Astrocyte (in vitro differentiated cells and primary cell): ENCODE results near the gene TRERF1. TPM values are rescaled to one million over a fixed set of nuclear protein-coding genes. Genes with fewer than 3 reads are reported as not detected.
A peak's percentile ranks its signal among the peaks of the same experiment; 100 is the strongest.

Experiments used
- DNase-seq: peaks from one replicate; pipeline ENCODE4 v3.0.0-alpha.2; 2010; ENCODE audit warnings: low read depth
- FAIRE-seq: peaks from 2 replicates; lab custom pipeline; 2011; peaks lifted over from hg19 to GRCh38; lab: Jason Lieb, UNC
- H2AFZ ChIP-seq: 2 replicates; pipeline ENCODE4 v1.6.0; 2012; ENCODE audit warnings: low read depth, low read length, inconsistent platforms
- H3K27ac ChIP-seq: 2 replicates; pipeline ENCODE4 v1.5.1; 2011; ENCODE audit warnings: low read depth, low read length, inconsistent platforms
- H3K27me3 ChIP-seq: 2 replicates; pipeline ENCODE4 v1.6.0; 2011; ENCODE audit warnings: low read length, inconsistent platforms; ENCODE audit not compliant: insufficient read depth
- H3K36me3 ChIP-seq: 2 replicates; pipeline ENCODE4 v1.5.1; 2011; ENCODE audit warnings: low read length, inconsistent platforms; ENCODE audit not compliant: insufficient read depth
- H3K4me1 ChIP-seq: 2 replicates; pipeline ENCODE4 v1.5.1; 2011; ENCODE audit warnings: low read length, inconsistent platforms; ENCODE audit not compliant: insufficient read depth
- H3K4me2 ChIP-seq: 2 replicates; pipeline ENCODE4 v1.6.0; 2012; ENCODE audit warnings: low read length, inconsistent platforms
- H3K4me3 ChIP-seq: 2 replicates; pipeline ENCODE4 v1.5.1; 2011; ENCODE audit warnings: low read depth, mild to moderate bottlenecking, low read length, inconsistent platforms; ENCODE audit not compliant: insufficient read depth
- H3K79me2 ChIP-seq: 2 replicates; pipeline ENCODE4 v1.6.0; 2012; ENCODE audit warnings: mild to moderate bottlenecking, low read length, inconsistent platforms; ENCODE audit not compliant: insufficient read depth
- H3K9ac ChIP-seq: 2 replicates; pipeline ENCODE4 v1.6.0; 2012; ENCODE audit warnings: mild to moderate bottlenecking, low read length, inconsistent platforms
- H3K9me3 ChIP-seq: 2 replicates; pipeline ENCODE4 v1.5.1; 2012; ENCODE audit warnings: low read depth, mild to moderate bottlenecking, low read length, inconsistent platforms; ENCODE audit not compliant: insufficient read depth
- H4K20me1 ChIP-seq: 2 replicates; pipeline ENCODE4 v1.6.0; 2012; ENCODE audit warnings: low read length, inconsistent platforms; ENCODE audit not compliant: insufficient read depth
- H3K27ac Mint-ChIP-seq: one replicate; pipeline ENCODE4 v1.8.0; 2021; ENCODE audit warnings: mild to moderate bottlenecking, mixed read lengths; ENCODE audit not compliant: unreplicated experiment
- H3K27me3 Mint-ChIP-seq: one replicate; pipeline ENCODE4 v1.8.0; 2021; ENCODE audit warnings: low read depth, mixed read lengths; ENCODE audit not compliant: unreplicated experiment
- H3K36me3 Mint-ChIP-seq: one replicate; pipeline ENCODE4 v1.8.0; 2021; ENCODE audit warnings: low read depth, mixed read lengths; ENCODE audit not compliant: unreplicated experiment
- H3K4me1 Mint-ChIP-seq: one replicate; pipeline ENCODE4 v1.8.0; 2021; ENCODE audit warnings: low read depth, mixed read lengths; ENCODE audit not compliant: unreplicated experiment
- H3K4me3 Mint-ChIP-seq: one replicate; pipeline ENCODE4 v1.8.0; 2021; ENCODE audit warnings: mild to moderate bottlenecking, moderate library complexity, mixed read lengths; ENCODE audit not compliant: unreplicated experiment
- H3K9me3 Mint-ChIP-seq: one replicate; pipeline ENCODE4 v1.8.0; 2021; ENCODE audit warnings: mild to moderate bottlenecking, mixed read lengths; ENCODE audit not compliant: unreplicated experiment
- EZH2 ChIP-seq: IDR thresholded peaks from 2 replicates; pipeline ENCODE4 v1.6.1; 2012; ENCODE audit warnings: mild to moderate bottlenecking, low read length, inconsistent platforms; ENCODE audit not compliant: insufficient read depth
- total RNA-seq: library from RNA; stranded (reverse); gene quantifications from 2 replicates; pipeline ENCODE4 v1.2.1, GENCODE V29; 2021
- TF ChIP-seq, protein P1 (sequence below): IDR thresholded peaks from 2 replicates; pipeline ENCODE4 v1.5.1; 2011; ENCODE audit warnings: low read depth, mild to moderate bottlenecking, inconsistent platforms, low read length, moderate library complexity; ENCODE audit not compliant: insufficient read depth

Gene TRERF1
- total RNA-seq, 1 donor from 2014 or later, result 8.6 TPM

DNA sequence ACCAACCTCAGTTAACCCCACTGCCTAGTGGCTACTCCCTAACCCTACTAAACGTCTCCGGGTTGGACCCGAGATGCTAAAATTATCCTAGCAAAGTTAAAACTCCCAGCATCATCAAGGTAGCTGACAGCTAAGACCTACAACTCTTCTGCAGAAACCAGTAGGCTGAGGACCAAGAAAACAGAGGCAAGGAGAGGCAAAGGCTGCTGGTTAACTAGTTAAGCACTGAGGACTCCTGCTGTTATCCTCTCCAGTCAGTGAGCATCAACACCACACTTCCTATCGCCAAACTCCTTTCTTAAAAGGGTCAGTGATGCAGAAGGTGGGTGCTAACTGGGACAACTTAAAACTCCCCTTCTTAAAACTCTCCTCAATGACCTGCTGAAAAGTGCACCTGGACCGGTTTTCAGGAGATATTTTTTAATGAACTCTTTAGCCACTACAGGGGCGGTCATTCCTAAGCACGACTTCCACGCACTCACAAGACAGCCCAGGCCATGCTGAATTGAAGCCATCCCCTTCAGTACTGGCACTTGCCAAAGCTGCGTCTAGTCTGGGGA is 1.7 kb downstream of the TRERF1 start:
- Histone ChIP-seq H3K36me3 (no peaks in the 10 kb centered on the region), H3K27ac (peak overlapping the region; percentile 35), H3K4me1 (peaks cover 30% of the 10 kb centered on the region), H3K9me3 (no peaks in the 10 kb centered on the region), H3K9ac (peak overlapping the region; percentile 87), H3K4me2 (peak overlapping the region; percentile 97), H4K20me1 (peaks cover 25% of the 10 kb centered on the region), H3K27me3 (no peaks in the 10 kb centered on the region), H3K4me3 (peak overlapping the region; percentile 81), H2AFZ (peak overlapping the region; percentile 67), H3K79me2 (peaks cover 60% of the 10 kb centered on the region)
- Mint-ChIP-seq H3K4me1 (peaks cover 19% of the 10 kb centered on the region), H3K27ac (no peak overlapping the region), H3K4me3 (peak overlapping the region; percentile 98), H3K9me3 (no peaks in the 10 kb centered on the region), H3K27me3 (no peaks in the 10 kb centered on the region), H3K36me3 (peaks cover 15% of the 10 kb centered on the region)
- FAIRE-seq, result no peak
- TF ChIP-seq, protein P1, sequence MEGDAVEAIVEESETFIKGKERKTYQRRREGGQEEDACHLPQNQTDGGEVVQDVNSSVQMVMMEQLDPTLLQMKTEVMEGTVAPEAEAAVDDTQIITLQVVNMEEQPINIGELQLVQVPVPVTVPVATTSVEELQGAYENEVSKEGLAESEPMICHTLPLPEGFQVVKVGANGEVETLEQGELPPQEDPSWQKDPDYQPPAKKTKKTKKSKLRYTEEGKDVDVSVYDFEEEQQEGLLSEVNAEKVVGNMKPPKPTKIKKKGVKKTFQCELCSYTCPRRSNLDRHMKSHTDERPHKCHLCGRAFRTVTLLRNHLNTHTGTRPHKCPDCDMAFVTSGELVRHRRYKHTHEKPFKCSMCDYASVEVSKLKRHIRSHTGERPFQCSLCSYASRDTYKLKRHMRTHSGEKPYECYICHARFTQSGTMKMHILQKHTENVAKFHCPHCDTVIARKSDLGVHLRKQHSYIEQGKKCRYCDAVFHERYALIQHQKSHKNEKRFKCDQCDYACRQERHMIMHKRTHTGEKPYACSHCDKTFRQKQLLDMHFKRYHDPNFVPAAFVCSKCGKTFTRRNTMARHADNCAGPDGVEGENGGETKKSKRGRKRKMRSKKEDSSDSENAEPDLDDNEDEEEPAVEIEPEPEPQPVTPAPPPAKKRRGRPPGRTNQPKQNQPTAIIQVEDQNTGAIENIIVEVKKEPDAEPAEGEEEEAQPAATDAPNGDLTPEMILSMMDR, result no peak
- TF ChIP-seq EZH2, result no peak
- peak; percentile 18 for DNase-seq

GRCh38 chr6:42448927-42449659 is 2.6 kb downstream of the TRERF1 start:
- no peak overlapping the region for H3K9ac ChIP-seq
- H2AFZ ChIP-seq, result no peak overlapping the region
- TF ChIP-seq, protein P1, result no peak
- TF ChIP-seq EZH2, result no peak
- no peak overlapping the region for H3K27ac ChIP-seq
- H3K36me3 ChIP-seq, result no peaks in the 10 kb centered on the region
- H3K79me2 ChIP-seq, result peaks cover 69% of the 10 kb centered on the region
- H3K4me3 ChIP-seq, result peak overlapping the region; percentile 81
- H3K9me3 ChIP-seq, result no peaks in the 10 kb centered on the region
- peak overlapping the region; percentile 97 for H3K4me2 ChIP-seq
- FAIRE-seq (no peak), DNase-seq (no peak)
- Mint-ChIP-seq H3K4me3 (peak overlapping the region; percentile 98), H3K27ac (no peak overlapping the region), H3K36me3 (peaks cover 15% of the 10 kb centered on the region), H3K27me3 (no peaks in the 10 kb centered on the region), H3K9me3 (no peaks in the 10 kb centered on the region), H3K4me1 (peaks cover 26% of the 10 kb centered on the region)
- H3K27me3 ChIP-seq, result no peaks in the 10 kb centered on the region
- H3K4me1 ChIP-seq, result peaks cover 25% of the 10 kb centered on the region
- peaks cover 32% of the 10 kb centered on the region for H4K20me1 ChIP-seq

GRCh38 chr6:42448391-42448790 is 3.3 kb downstream of the TRERF1 start:
- no peak overlapping the region for H2AFZ ChIP-seq
- Mint-ChIP-seq H3K9me3 (no peaks in the 10 kb centered on the region), H3K36me3 (peaks cover 15% of the 10 kb centered on the region), H3K4me3 (peak overlapping the region; percentile 20), H3K27ac (no peak overlapping the region), H3K4me1 (peaks cover 31% of the 10 kb centered on the region), H3K27me3 (no peaks in the 10 kb centered on the region)
- no peak overlapping the region for H3K9ac ChIP-seq
- no peaks in the 10 kb centered on the region for H3K27me3 ChIP-seq
- H4K20me1 ChIP-seq, result peaks cover 32% of the 10 kb centered on the region
- H3K36me3 ChIP-seq, result no peaks in the 10 kb centered on the region
- no peak for DNase-seq
- TF ChIP-seq EZH2, result no peak
- TF ChIP-seq, protein P1, result no peak
- H3K4me3 ChIP-seq, result no peak overlapping the region
- no peak overlapping the region for H3K27ac ChIP-seq
- no peaks in the 10 kb centered on the region for H3K9me3 ChIP-seq
- FAIRE-seq, result no peak
- peaks cover 18% of the 10 kb centered on the region for H3K4me1 ChIP-seq
- peaks cover 75% of the 10 kb centered on the region for H3K79me2 ChIP-seq
- peak overlapping the region; percentile 97 for H3K4me2 ChIP-seq
